HCT116 (cell line): ENCODE measurements around the gene ERBB4. TPM values are rescaled to one million over a fixed set of nuclear protein-coding genes. Genes with fewer than 3 reads are reported as not detected.

Experiments used
- ATAC-seq: fragments of 200-7000 bp; cut with Tn5 transposase; 2 replicates; pipeline ENCODE4 v1.9.1; 2020; ENCODE audit warnings: mild to moderate bottlenecking, moderate library complexity
- BruUV-seq: library from RNA; stranded (reverse); fragments of 400-500 nt; replicated peaks from 2 replicates; lab custom pipeline; 2021; lab: Mats Ljungman, UMichigan
- CTCF ChIA-PET: fragments of 300-600 bp; sonication (Branson Sonifier 250); formaldehyde crosslinking; loops from one replicate; lab custom pipeline; 2021; ENCODE audit warnings: antibody characterized with exemption; lab: Charles Lee
- POLR2A ChIA-PET: fragments of 300-600, 350-600 bp; sonication (Branson Sonifier 250); formaldehyde crosslinking; loops from one replicate; lab custom pipeline; 2021; ENCODE audit warnings: antibody characterized with exemption; lab: Charles Lee
- RAD21 ChIA-PET, 2 experiments: fragments of 300-600 bp; sonication (Branson Sonifier 250); formaldehyde crosslinking; loops; one replicate each; lab custom pipeline; 2023; ENCODE audit warnings: low total read pairs in 2 of 2; ENCODE audit not compliant: uncharacterized antibody in 2 of 2, unreplicated experiment in 2 of 2, low non-redundant PET in 1 of 2; lab: Charles Lee
- DNase-seq: peaks from one replicate; pipeline ENCODE4 v3.0.0-alpha.2; 2010; ENCODE audit warnings: low read depth, low spot score
- H2AFZ ChIP-seq: fragments of 200-600 bp; shearing (Covaris generic), sonication (generic); 2 replicates; pipeline ENCODE4 v1.6.1; 2017; ENCODE audit warnings: low read depth, mixed run types, mixed read lengths, antibody characterized with exemption, low read length; ENCODE audit not compliant: poor library complexity, severe bottlenecking
- H3K27ac ChIP-seq: 2 replicates; pipeline ENCODE4 v1.5.1; 2012; ENCODE audit warnings: low read depth, low read length
- H3K27me3 ChIP-seq: fragments of 200-600 bp; sonication (generic); 2 replicates; pipeline ENCODE4 v1.6.1; 2016; ENCODE audit warnings: mixed run types, low read length, mixed read lengths; ENCODE audit not compliant: insufficient read depth
- H3K36me3 ChIP-seq, 2 experiments: fragments of 200-500 bp in 1 of 2; fragments of 200-600 bp in 1 of 2; sonication (Bioruptor generic) in 1 of 2; sonication (generic) in 1 of 2; 2 replicates each; pipeline versions ENCODE4 v1.5.1 to v1.6.1; 2014 to 2016; ENCODE audit warnings: low read length in 2 of 2, inconsistent platforms in 1 of 2, mixed read lengths in 1 of 2, mixed run types in 1 of 2; ENCODE audit not compliant: insufficient read depth in 2 of 2, control insufficient read depth in 1 of 2
- H3K4me1 ChIP-seq, 2 experiments: fragments of 200-600 bp in 1 of 2; sonication (generic) in 1 of 2; 2 replicates each; pipeline versions ENCODE4 v1.5.1 to v1.6.1; 2012 to 2017; ENCODE audit warnings: low read length in 2 of 2, inconsistent platforms in 1 of 2, mild to moderate bottlenecking in 1 of 2, mixed read lengths in 1 of 2, mixed run types in 1 of 2, moderate library complexity in 1 of 2; ENCODE audit not compliant: insufficient read depth in 2 of 2, control insufficient read depth in 1 of 2
- H3K4me2 ChIP-seq: fragments of 200-600 bp; sonication (generic); 2 replicates; pipeline ENCODE4 v1.6.1; 2017; ENCODE audit warnings: mixed run types, low read length, mixed read lengths
- H3K4me3 ChIP-seq, 2 experiments: fragments of 200-600 bp in 1 of 2; sonication (generic) in 1 of 2; replicated peaks in 1 of 2; 2 replicates each; pipeline ENCODE4 v1.5.1; 2011 to 2016; ENCODE audit warnings: low read length in 2 of 2, control low read depth in 1 of 2, low read depth in 1 of 2, mild to moderate bottlenecking in 1 of 2, mixed read lengths in 1 of 2, mixed run types in 1 of 2
- H3K79me2 ChIP-seq: fragments of 200-600 bp; sonication (generic); 2 replicates; pipeline ENCODE4 v1.6.1; 2017; ENCODE audit warnings: mild to moderate bottlenecking, mixed run types, low read length, moderate library complexity, mixed read lengths; ENCODE audit not compliant: insufficient read depth
- H3K9ac ChIP-seq: fragments of 200-600 bp; sonication (generic); 2 replicates; pipeline ENCODE4 v1.6.1; 2016; ENCODE audit warnings: low read length, mixed read lengths
- H3K9me2 ChIP-seq: fragments of 200-600 bp; sonication (generic), shearing (Covaris generic); 2 replicates; pipeline ENCODE4 v1.6.1; 2017; ENCODE audit warnings: mixed run types, mild to moderate bottlenecking, moderate library complexity; ENCODE audit not compliant: insufficient read depth
- H3K9me3 ChIP-seq, 2 experiments: fragments of 200-500 bp in 1 of 2; fragments of 200-600 bp in 1 of 2; sonication (Bioruptor generic) in 1 of 2; sonication (generic) in 1 of 2; 2 replicates each; pipeline ENCODE4 v1.6.1; 2014 to 2017; ENCODE audit warnings: low read length in 2 of 2, mixed read lengths in 2 of 2, inconsistent platforms in 1 of 2, low read depth in 1 of 2, mild to moderate bottlenecking in 1 of 2, mixed run types in 1 of 2, moderate library complexity in 1 of 2; ENCODE audit not compliant: control insufficient read depth in 1 of 2, insufficient read depth in 1 of 2
- H4K20me1 ChIP-seq: fragments of 200-600 bp; sonication (generic), shearing (Covaris generic); 2 replicates; pipeline ENCODE4 v1.6.1; 2017; ENCODE audit warnings: mixed run types, mild to moderate bottlenecking, moderate library complexity; ENCODE audit not compliant: insufficient read depth
- CBX3 ChIP-seq: IDR thresholded peaks from 2 replicates; pipeline ENCODE4 v1.6.1; 2012; ENCODE audit warnings: low read depth
- CEBPB ChIP-seq: IDR thresholded peaks from 2 replicates; pipeline ENCODE4 v1.6.1; 2012; ENCODE audit warnings: low read depth
- EGR1 ChIP-seq: IDR thresholded peaks from 2 replicates; pipeline ENCODE4 v1.6.1; 2012; ENCODE audit warnings: low read depth
- EZH2 ChIP-seq: fragments of 200-600 bp; sonication (generic); IDR thresholded peaks from 2 replicates; pipeline ENCODE4 v1.6.1; 2017; ENCODE audit warnings: antibody characterized with exemption, mixed run types
- EZH2phosphoT487 ChIP-seq: fragments of 200-600 bp; IDR thresholded peaks from 2 replicates; pipeline ENCODE4 v1.6.1; 2018; ENCODE audit warnings: antibody characterized with exemption, borderline replicate concordance
- FOSL1 ChIP-seq: IDR thresholded peaks from 2 replicates; pipeline ENCODE4 v1.6.1; 2012; ENCODE audit warnings: low read depth
- JUND ChIP-seq: IDR thresholded peaks from 2 replicates; pipeline ENCODE4 v1.6.1; 2012
- MAX ChIP-seq: IDR thresholded peaks from 2 replicates; pipeline ENCODE4 v1.6.1; 2012
- POLR2AphosphoS5 ChIP-seq: IDR thresholded peaks from 2 replicates; pipeline ENCODE4 v1.6.1; 2011; ENCODE audit warnings: mild to moderate bottlenecking, low read depth, low read length, moderate library complexity
- RAD21 ChIP-seq: IDR thresholded peaks from 2 replicates; pipeline ENCODE4 v1.6.1; 2012; ENCODE audit warnings: low read depth, mild to moderate bottlenecking
- REST ChIP-seq: IDR thresholded peaks from 2 replicates; pipeline ENCODE4 v1.6.1; 2012; ENCODE audit warnings: low read depth
- SIN3A ChIP-seq: IDR thresholded peaks from 2 replicates; pipeline ENCODE4 v1.6.1; 2012; ENCODE audit warnings: low read depth
- SRF ChIP-seq: IDR thresholded peaks from 2 replicates; pipeline ENCODE4 v1.6.1; 2012; ENCODE audit warnings: low read depth
- TCF7L2 ChIP-seq: IDR thresholded peaks from 2 replicates; pipeline ENCODE4 v1.7.0; 2011; ENCODE audit warnings: borderline replicate concordance, inconsistent platforms; ENCODE audit not compliant: insufficient read depth, insufficient read length; ENCODE audit errors: extremely low read depth
- YY1 ChIP-seq: IDR thresholded peaks from 2 replicates; pipeline ENCODE4 v1.6.1; 2011; ENCODE audit warnings: low read length, low read depth, moderate library complexity, mild to moderate bottlenecking; ENCODE audit not compliant: insufficient replicate concordance; ENCODE audit errors: extremely low read depth
- ZBTB33 ChIP-seq: IDR thresholded peaks from 2 replicates; pipeline ENCODE4 v1.6.1; 2011; ENCODE audit warnings: mild to moderate bottlenecking, low read length, moderate library complexity; ENCODE audit not compliant: insufficient replicate concordance; ENCODE audit errors: extremely low read depth
- ZNF274 ChIP-seq: fragments of 200-500 bp; sonication (Bioruptor generic); IDR thresholded peaks from 2 replicates; pipeline ENCODE4 v1.6.1; 2014; ENCODE audit warnings: mild to moderate bottlenecking, low read depth, low read length, inconsistent platforms
- intact Hi-C: fragments of 100-400 bp; cut with micrococcal nuclease; formaldehyde crosslinking; loops from 2 replicates; pipeline ENCODE4 v1.10.0; 2022
- total RNA-seq: library from RNA; stranded (reverse); gene quantifications from one replicate; pipeline ENCODE4 v1.2.1, GENCODE V29; 2021; ENCODE audit not compliant: unreplicated experiment

Gene ERBB4
- total RNA-seq, 1 experiment from 2014 or later, result 0.10 TPM

- Histone ChIP-seq H3K79me2 (no peaks in the 10 kb centered on the region), H3K9me2 (no peaks in the 10 kb centered on the region), H3K27me3 (no peaks in the 10 kb centered on the region), H3K4me2 (no peak overlapping the region), H3K9ac (no peak overlapping the region), H3K4me3 (no peak overlapping the region), H2AFZ (no peak overlapping the region), H3K9me3 (no peaks in the 10 kb centered on the region), H3K27ac (no peak overlapping the region), H3K36me3 (no peaks in the 10 kb centered on the region), H4K20me1 (no peaks in the 10 kb centered on the region), H3K4me1 (no peaks in the 10 kb centered on the region)
- no peak for DNase-seq
- ChIA-PET POLR2A (no interaction called here), CTCF (no interaction called here), RAD21 (no interaction called here)
- BruUV-seq, result no TSS peak
- no peak for ATAC-seq
- TF ChIP-seq POLR2AphosphoS5 (no peak), ZBTB33 (no peak), RAD21 (no peak), TCF7L2 (no peak)
- intact Hi-C loops, result no loop called here
Observed at GRCh38 chr2:211367711-211368110, 1170.9 kb downstream of the ERBB4 start.

- H3K27me3 ChIP-seq, result no peaks in the 10 kb centered on the region
- H3K4me2 ChIP-seq, result no peak overlapping the region
- CTCF ChIA-PET, result no interaction called here
- no peaks in the 10 kb centered on the region for H3K9me2 ChIP-seq
- H2AFZ ChIP-seq, result no peak overlapping the region
- no peaks in the 10 kb centered on the region for H3K9me3 ChIP-seq
- no TSS peak for BruUV-seq
- intact Hi-C loops, result no loop called here
- H3K9ac ChIP-seq, result no peak overlapping the region
- H3K4me1 ChIP-seq, result no peaks in the 10 kb centered on the region
- RAD21 ChIA-PET, result no interaction called here
- no peak for DNase-seq
- no peak for ATAC-seq
- H4K20me1 ChIP-seq, result no peaks in the 10 kb centered on the region
- H3K4me3 ChIP-seq, result no peak overlapping the region
- H3K27ac ChIP-seq, result no peak overlapping the region
- H3K79me2 ChIP-seq, result no peaks in the 10 kb centered on the region
- POLR2A ChIA-PET, result no interaction called here
- H3K36me3 ChIP-seq, result no peaks in the 10 kb centered on the region
- TF ChIP-seq EGR1 (no peak), FOSL1 (no peak), REST (no peak), RAD21 (no peak), CEBPB (no peak), JUND (no peak), YY1 (no peak), EZH2phosphoT487 (no peak), MAX (no peak), EZH2 (no peak), SRF (no peak), SIN3A (no peak), ZNF274 (no peak), CBX3 (no peak)
Observed at GRCh38 chr2:211367293-211367692, 1171.3 kb downstream of the ERBB4 start.
